Activated CD4-positive, CD25-positive, alpha-beta regulatory T cell treated with anti-CD3 and anti-CD28 coated beads, Interleukin-2, amount 50 U/mL, for 72 hours (primary cell): ENCODE results near the gene ARMC5.
"Not testable (repeated sequence)": the region's sequence is repeated elsewhere in the genome, so short reads cannot be mapped to it uniquely, and the experiment has no call there.

ENCODE experiments used
- DNase-seq: peaks from one replicate; pipeline ENCODE4 v3.0.0; 2021

Gene ARMC5

DNA sequence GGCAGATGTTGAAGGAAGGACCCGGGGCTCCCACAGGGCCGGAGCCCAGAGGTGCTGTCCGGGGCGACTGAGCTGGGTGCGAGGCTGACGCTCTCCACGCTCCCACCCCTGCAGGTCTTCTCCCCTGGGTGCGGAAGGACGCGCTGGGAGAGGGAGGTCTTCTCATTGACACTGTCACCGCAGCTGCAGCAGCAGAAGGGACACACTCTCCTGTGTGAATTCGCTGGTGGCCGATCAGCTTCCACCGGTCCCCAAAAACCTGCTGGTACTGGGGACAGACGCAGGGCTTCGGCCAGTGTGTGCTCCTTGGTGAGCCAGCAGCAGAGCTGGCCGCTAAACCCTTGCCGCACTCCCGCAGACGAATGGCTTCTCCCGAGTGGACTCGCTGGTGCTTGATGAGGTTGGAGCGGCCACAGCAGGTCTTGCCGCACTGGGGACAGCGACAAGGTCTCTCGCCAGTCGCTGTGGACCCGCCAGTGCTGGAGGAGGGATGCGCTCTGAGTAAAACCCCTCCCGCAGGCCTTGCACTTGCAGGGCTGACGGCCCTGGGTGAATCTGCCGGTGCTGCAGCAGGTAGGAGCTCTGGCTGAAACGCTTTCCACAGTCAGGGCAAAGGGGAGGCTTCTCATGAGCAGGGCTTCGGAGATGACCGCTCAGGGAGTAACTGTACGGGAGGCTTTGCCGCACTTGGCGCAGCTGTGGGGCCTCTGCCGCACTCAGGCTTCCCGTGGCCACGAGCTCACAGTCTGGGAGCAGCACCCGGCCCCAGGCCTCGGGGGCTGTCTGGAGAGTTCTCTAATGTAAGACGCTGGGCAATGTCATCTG is 22.9 kb upstream of the ARMC5 start:
- no peak for DNase-seq

GRCh38 chr16:31438414-31438813 is 20.9 kb upstream of the ARMC5 start:
- no peak for DNase-seq

DNA sequence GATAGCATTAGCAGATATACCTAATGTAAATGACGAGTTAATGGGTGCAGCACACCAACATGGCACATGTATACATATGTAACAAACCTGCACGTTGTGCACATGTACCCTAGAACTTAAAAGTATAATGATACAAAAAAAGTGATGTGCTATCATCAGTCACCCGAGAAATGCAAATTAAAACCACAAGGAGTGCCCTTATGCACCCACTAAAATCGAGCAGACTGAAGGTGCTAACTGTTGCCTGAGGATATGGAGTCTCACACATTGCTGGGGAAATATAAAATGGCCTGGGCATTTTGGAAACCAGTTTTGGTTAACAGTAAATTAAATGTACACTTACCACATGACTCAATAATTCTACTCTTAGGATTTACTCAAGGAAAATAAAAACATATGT is 20.3 kb upstream of the ARMC5 start:
- DNase-seq: not testable (repeated sequence)

DNA sequence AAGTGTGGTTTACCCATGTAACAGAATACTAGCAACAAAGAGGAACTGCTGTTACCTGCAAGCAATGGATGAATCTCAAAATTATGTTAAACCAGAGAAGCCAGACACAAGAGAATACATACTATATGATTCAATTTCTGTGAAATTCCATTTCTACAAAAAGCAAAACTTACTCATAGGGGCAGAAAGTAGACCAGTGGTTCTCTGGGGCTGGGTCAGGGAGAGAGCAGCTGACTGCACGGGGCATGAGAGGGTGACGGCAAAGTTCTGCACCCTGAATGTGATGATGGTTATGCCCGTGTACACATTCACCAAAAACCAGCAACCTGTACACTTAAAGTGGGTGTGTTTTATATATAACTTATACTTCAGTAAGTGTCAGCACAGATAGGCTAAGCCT is 19.8 kb upstream of the ARMC5 start:
- no peak for DNase-seq

- no peak for DNase-seq
These were observed 18.7 kb upstream of the ARMC5 start for GRCh38 chr16:31440516-31441184.

DNA sequence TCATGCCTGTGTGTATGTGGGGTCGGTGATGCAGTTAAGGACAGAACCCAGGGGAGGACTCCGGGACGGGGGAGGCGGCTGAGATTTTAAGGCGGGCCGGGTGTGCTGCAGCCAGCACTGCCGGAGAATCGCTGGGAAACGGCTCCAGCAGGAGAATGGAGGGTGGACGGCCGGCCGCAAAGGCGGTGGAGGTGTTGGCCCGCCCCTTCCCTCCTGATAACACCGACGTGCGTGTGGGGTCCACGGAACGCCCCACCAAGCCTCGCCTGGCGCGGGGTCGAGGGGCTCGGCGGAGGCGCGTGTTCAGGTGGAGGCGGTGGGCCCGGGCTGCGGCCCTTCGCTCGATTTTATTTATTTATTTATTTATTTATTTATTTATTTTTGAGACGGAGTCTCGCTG is 17.3 kb upstream of the ARMC5 start:
- DNase-seq: no peak

GRCh38 chr16:31445931-31446330 is 13.4 kb upstream of the ARMC5 start:
- DNase-seq: not testable (repeated sequence)

- no peak for DNase-seq
These were observed 8.1 kb upstream of the ARMC5 start for GRCh38 chr16:31451201-31451600.

DNA sequence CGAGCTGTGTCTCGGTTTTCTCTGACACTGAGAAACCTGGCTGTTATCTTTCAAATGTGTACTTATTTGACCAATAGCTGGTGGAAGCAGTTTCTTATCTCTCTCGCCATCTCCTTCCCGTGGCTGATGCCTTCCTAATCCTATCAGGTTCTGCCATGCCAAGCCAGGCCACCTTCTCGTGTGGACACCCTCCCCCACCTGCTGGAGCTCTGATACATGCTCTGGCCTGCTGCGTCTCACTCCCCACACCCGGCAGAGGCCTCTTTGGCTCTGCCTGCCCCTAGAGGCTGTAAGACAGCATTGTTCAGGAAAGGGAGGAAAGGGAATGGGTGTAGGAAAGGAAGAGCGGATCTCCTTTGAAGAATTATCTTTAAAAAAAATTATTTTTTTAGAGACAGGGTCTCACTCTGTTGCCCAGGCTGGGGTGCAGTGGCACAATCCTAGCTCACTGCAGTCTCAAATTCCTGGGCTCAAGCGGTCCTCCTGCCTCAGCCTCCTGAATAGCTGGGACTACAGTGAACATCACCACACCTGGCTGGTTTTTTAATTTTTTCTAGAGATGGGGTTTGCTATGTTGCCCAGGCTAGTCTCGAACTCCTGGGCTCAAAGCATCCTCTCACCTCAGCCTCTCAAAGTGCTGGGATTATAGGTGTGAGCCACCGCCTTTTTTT is 7.5 kb upstream of the ARMC5 start:
- no peak for DNase-seq

DNA sequence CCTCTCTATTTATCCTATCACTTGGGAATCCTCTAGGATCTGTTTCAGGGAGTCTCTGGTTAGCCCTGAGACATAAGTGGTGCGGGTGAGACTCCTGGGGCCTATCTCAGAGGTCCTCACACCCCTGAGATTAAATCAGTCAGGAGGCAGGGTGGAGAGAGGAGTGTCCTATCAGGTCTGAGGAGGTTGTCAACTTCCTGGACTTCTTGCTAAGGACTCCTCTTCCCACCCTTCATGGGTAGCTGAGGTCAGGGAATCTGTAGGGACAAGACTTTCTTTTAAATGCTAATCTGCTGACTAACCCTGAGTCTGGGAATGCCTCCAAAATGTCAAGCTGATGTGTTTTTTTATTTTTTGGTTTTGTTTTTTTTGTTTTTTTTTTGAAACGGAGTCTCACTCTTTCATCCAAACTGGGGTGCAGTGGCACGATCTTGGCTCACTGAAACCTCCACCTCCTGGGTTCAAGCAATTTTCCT is 6.6 kb upstream of the ARMC5 start:
- no peak for DNase-seq

GRCh38 chr16:31453255-31454204 is 5.8 kb upstream of the ARMC5 start:
- DNase-seq: no peak

DNA sequence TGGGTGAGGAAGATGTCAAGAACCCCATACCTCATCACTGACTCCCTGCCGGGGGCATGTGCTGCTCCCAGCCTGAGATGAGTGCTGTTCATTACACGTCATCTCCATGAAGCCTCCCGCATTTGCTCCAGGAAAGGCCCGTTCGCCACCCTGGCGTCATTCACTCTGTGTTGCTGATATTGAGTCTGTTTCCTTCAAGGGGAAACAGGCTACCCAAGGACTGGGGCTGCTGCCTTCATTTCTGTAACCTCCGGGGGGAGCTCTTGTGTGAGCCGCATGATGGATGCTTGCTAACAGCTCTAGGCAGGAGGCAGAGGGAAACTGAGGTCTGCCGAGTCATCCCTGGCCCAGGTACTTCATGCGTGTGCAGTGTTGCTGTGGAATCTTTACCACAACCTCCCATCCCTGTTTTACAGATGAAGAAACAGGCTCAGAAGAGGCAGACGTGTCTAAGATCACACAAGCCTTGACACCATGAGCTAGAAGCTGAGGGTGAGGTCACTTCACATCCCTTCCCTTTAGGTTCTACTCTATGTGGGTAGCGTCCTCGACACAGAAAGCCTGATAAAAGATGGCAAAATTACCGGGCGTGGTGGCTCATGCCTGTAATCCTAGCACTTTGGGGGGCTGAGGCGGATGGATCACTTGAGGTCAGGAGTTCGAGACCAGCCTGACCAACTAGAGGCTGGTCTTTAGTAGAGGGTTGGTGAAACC is 3.5 kb upstream of the ARMC5 start:
- no peak for DNase-seq

DNA sequence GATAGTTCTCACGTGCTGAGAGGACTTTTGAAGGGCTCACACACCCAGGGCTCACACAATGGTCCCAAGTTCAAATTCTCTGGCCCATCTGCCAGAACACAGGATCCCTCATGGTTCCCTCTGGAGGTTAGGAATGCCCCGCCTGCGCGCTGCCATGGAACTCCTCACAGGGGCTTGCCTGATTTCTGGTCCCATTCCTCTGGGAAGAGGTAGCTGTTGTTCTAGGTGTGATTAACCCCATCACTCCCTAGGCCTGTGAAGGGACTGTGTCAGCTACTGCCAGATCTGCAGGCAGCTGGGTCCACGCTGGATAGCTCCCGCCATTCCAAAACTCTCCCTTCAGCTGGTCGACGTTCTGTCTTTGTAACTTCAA is 2.3 kb upstream of the ARMC5 start:
- DNase-seq: no peak

GRCh38 chr16:31458073-31458843 is 1.0 kb upstream of the ARMC5 start:
- DNase-seq: peak; percentile 52

DNA sequence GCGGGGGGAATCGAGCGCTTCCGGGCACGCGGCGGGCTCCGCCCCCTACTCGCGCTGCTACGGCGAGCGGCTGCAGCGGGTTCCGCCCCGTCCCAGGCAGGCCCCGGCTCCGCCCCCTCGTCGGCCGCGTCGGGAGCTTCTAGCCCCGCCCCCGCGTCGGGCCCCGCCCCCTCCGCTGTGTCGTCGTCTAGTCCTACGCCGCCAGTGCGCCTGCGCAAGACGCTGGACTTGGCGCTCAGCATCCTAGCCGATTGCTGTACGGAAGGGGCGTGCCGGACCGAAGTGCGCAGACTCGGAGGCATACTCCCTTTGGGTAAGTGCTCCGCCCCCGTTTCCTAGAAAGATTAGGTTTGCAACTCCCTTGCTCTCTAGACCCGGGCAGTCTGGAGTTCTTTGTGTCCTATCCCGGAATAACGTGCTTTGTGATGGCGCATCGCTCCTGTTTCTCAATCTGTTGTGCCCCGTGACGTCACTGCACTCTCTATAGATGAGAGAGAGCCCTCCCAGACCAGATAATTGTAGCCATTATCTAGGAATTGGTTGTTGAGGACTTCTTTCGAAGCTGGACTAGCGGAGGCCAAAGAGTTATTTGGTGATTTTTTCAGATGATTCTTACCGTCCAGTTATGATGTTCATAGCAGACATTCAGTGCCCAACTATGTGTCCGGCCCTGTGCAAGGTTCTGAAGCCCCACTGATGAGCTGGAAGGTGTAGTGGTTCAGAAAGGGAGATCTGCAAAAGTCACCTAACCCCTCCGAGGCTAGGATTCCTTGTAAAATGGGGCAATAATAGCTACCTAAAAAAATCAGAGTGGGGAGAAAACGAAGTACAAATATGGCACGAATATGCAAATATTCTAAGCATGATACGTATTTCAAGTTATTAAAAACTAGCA is 633 bp downstream of the ARMC5 start:
- DNase-seq: peak; percentile 100

- DNase-seq: no peak
These were observed 1.3 kb downstream of the ARMC5 start for GRCh38 chr16:31460582-31461002.

- no peak for DNase-seq
These were observed 2.1 kb downstream of the ARMC5 start for GRCh38 chr16:31461201-31461920.

GRCh38 chr16:31461921-31462804 is 2.9 kb downstream of the ARMC5 start:
- DNase-seq: no peak
